ENCODE measurements around the gene ITGAV. TPM values are rescaled to one million over a fixed set of nuclear protein-coding genes. Genes with fewer than 3 reads are reported as not detected.

ITGAV gene
- total RNA-seq, 1 experiment from 2014 or later, result 26.9 TPM

- no peaks in the 10 kb centered on the region; the same call in 1 of the 2 replicates for H3K4me1 ChIP-seq (ENCODE audit: insufficient read depth, low read length)
- no peak overlapping the region for H3K18ac ChIP-seq (ENCODE audit: insufficient read length, low read depth, low read length)
- H3K79me2 ChIP-seq (ENCODE audit: insufficient read depth, low read length), result no peaks in the 10 kb centered on the region
- no peak overlapping the region for H3K4me2 ChIP-seq (ENCODE audit: insufficient read depth, insufficient read length, low read length)
- H3K9ac ChIP-seq (ENCODE audit: extremely low read depth, insufficient read length, low read length), result no peak overlapping the region
- Mint-ChIP-seq H3K4me3 (no peak overlapping the region), H3K4me1 (peaks cover 5 to 7% of the 10 kb centered on the region in 2 experiments), H3K36me3 (ENCODE audit: insufficient read depth in 1 of 3, low read depth in 3 of 3) (peaks cover 5 to 14% (median 8%) of the 10 kb centered on the region in 3 experiments; a peak in 6 of 7 replicates), H3K27ac (peak overlapping the region in 2 of 3 experiments; percentile 32 to 59; a peak in 2 of 7 replicates), H3K9me3 (no peaks in the 10 kb centered on the region), H3K27me3 (ENCODE audit: low read depth) (no peaks in the 10 kb centered on the region)
- H3T11ph ChIP-seq (ENCODE audit: low read length), result no peak overlapping the region
- no peak overlapping the region for H2BK20ac ChIP-seq (ENCODE audit: low read depth, low read length, poor library complexity, severe bottlenecking)
- H2BK120ac ChIP-seq (ENCODE audit: low read depth, low read length, poor library complexity, severe bottlenecking), result no peak overlapping the region
- no peak overlapping the region for H2BK15ac ChIP-seq (ENCODE audit: low read depth, low read length)
- no peak overlapping the region for H4K5ac ChIP-seq (ENCODE audit: insufficient read length, low read depth, low read length)
- H3K79me1 ChIP-seq (ENCODE audit: insufficient read depth, low read depth, low read length, poor library complexity, severe bottlenecking), result no peaks in the 10 kb centered on the region
- no peak overlapping the region for H2AK5ac ChIP-seq (ENCODE audit: insufficient read length, low read length)
- WGBS (ENCODE audit: extremely low coverage, insufficient read length, low lambda C conversion rate), result no CpG with 5 or more reads among the region's 4 CpGs
- no peak overlapping the region for H2AFZ ChIP-seq (ENCODE audit: low read length)
- no peak overlapping the region for H3K23ac ChIP-seq (ENCODE audit: insufficient read length, low read depth, low read length)
- H3K14ac ChIP-seq (ENCODE audit: insufficient read depth, low read length), result no peak overlapping the region
- H2BK12ac ChIP-seq (ENCODE audit: insufficient read length, low read depth, low read length), result no peak overlapping the region
- no peaks in the 10 kb centered on the region for H3K9me3 ChIP-seq (ENCODE audit: control insufficient read depth, low read depth, low read length)
- no peak overlapping the region for H4K8ac ChIP-seq (replicated peaks; ENCODE audit: insufficient read length, low read depth, low read length)
- no peak overlapping the region for H2BK5ac ChIP-seq (ENCODE audit: insufficient read length, low read length)
- H3K56ac ChIP-seq (ENCODE audit: insufficient read length, low read depth, low read length), result no peak overlapping the region
- no peaks in the 10 kb centered on the region for H3K23me2 ChIP-seq (ENCODE audit: insufficient read length, low read depth, low read length, poor library complexity, severe bottlenecking)
- DNase-seq, result no peak
- no peaks in the 10 kb centered on the region for H4K20me1 ChIP-seq (ENCODE audit: control insufficient read depth, insufficient read depth, insufficient read length)
- H4K91ac ChIP-seq (ENCODE audit: insufficient read length, low read depth, low read length), result no peak overlapping the region
- no peak overlapping the region for H3K27ac ChIP-seq (ENCODE audit: insufficient read length, low read depth, low read length)
- no peak for TF ChIP-seq CTCF (conservative IDR thresholded peaks at IDR 0.05)
- H3K4ac ChIP-seq (ENCODE audit: low read depth, low read length), result no peak overlapping the region
- H3K27me3 ChIP-seq (ENCODE audit: insufficient read depth, low read length), result no peaks in the 10 kb centered on the region
These were observed 51.4 kb downstream of the ITGAV start for GRCh38 chr2:186641132-186641806.
